H1 (cell line): ENCODE results near the gene MIA2. TPM values are rescaled to one million over a fixed set of nuclear protein-coding genes. Genes with fewer than 3 reads are reported as not detected.

Source experiments
- CTCF ChIA-PET: fragments of 300-600 bp; sonication (Branson Sonifier 250); formaldehyde crosslinking; loops from one replicate; lab custom pipeline; 2021; ENCODE audit not compliant: partially characterized antibody; lab: Charles Lee
- POLR2A ChIA-PET: fragments of 300-600 bp; sonication (Branson Sonifier 250); formaldehyde crosslinking; loops from one replicate; lab custom pipeline; 2021; ENCODE audit warnings: inconsistent platforms; ENCODE audit not compliant: partially characterized antibody; lab: Charles Lee
- DNase-seq, 2 experiments: peaks; one replicate each; pipeline versions ENCODE4 v3.0.0 to v3.0.0-alpha.2; 2010 to 2022; ENCODE audit warnings: low spot score in 2 of 2, low read depth in 1 of 2, mixed read lengths in 1 of 2
- FAIRE-seq: peaks from 2 replicates; lab custom pipeline; 2011; peaks lifted over from hg19 to GRCh38; lab: Jason Lieb, UNC
- H2AFZ ChIP-seq: 2 replicates; pipeline ENCODE4 v1.8.1; 2012; ENCODE audit warnings: low read length, inconsistent platforms
- H2AK5ac ChIP-seq: 2 replicates; pipeline ENCODE4 v1.6.1; 2013; ENCODE audit warnings: low read depth, low read length
- H2BK120ac ChIP-seq: replicated peaks from 2 replicates; pipeline ENCODE3; 2013; ENCODE audit warnings: low read depth, low read length, inconsistent platforms
- H2BK12ac ChIP-seq: 2 replicates; pipeline ENCODE4 v1.6.1; 2013; ENCODE audit warnings: low read depth, low read length
- H2BK15ac ChIP-seq: 2 replicates; pipeline ENCODE4 v1.6.1; 2013; ENCODE audit warnings: low read length
- H2BK20ac ChIP-seq: 2 replicates; pipeline ENCODE4 v1.6.1; 2013; ENCODE audit warnings: low read length
- H2BK5ac ChIP-seq: 2 replicates; pipeline ENCODE4 v1.6.1; 2013; ENCODE audit warnings: low read depth, low read length
- H3K14ac ChIP-seq: 2 replicates; pipeline ENCODE4 v1.6.1; 2013; ENCODE audit warnings: inconsistent platforms; ENCODE audit not compliant: insufficient read length
- H3K18ac ChIP-seq: 2 replicates; pipeline ENCODE4 v1.6.1; 2013; ENCODE audit warnings: low read length; ENCODE audit errors: extremely low read depth
- H3K23ac ChIP-seq: 2 replicates; pipeline ENCODE4 v1.6.1; 2013; ENCODE audit warnings: inconsistent platforms; ENCODE audit not compliant: insufficient read length
- H3K23me2 ChIP-seq: 2 replicates; pipeline ENCODE4 v1.6.1; 2013; ENCODE audit warnings: low read depth, low read length
- H3K27ac ChIP-seq: 2 replicates; pipeline ENCODE4 v1.6.1; 2011; ENCODE audit warnings: low read depth, low read length, inconsistent platforms
- H3K27me3 ChIP-seq, 4 experiments: replicated peaks in 1 of 4; 1 replicate in 1 of 4; 2 replicates in 3 of 4; pipeline versions ENCODE4 v1.6.1 to v1.8.1; 2011 to 2013; ENCODE audit warnings: low read length in 3 of 4, mild to moderate bottlenecking in 3 of 4, inconsistent platforms in 2 of 4, mixed read lengths in 2 of 4, moderate library complexity in 1 of 4; ENCODE audit not compliant: control insufficient read depth in 3 of 4, insufficient read depth in 3 of 4; ENCODE audit errors: extremely low read depth in 1 of 4
- H3K36me3 ChIP-seq, 4 experiments: 2 replicates each; pipeline versions ENCODE4 v1.6.1 to v1.8.1; 2011 to 2013; ENCODE audit warnings: mild to moderate bottlenecking in 4 of 4, low read length in 3 of 4, moderate library complexity in 2 of 4, control low read depth in 1 of 4, inconsistent platforms in 1 of 4; ENCODE audit not compliant: insufficient read depth in 4 of 4, control insufficient read depth in 2 of 4
- H3K4ac ChIP-seq: replicated peaks from 2 replicates; pipeline ENCODE3; 2013; ENCODE audit warnings: low read length, low read depth, mixed read lengths, inconsistent platforms; ENCODE audit not compliant: insufficient read length
- H3K4me1 ChIP-seq, 4 experiments: replicated peaks in 1 of 4; 1 replicate in 1 of 4; 2 replicates in 3 of 4; pipeline versions ENCODE4 v1.6.1 to v1.8.1; 2011 to 2013; ENCODE audit warnings: low read length in 3 of 4, inconsistent platforms in 2 of 4, mixed read lengths in 1 of 4; ENCODE audit not compliant: insufficient read depth in 4 of 4, control insufficient read depth in 3 of 4
- H3K4me2 ChIP-seq, 2 experiments: 2 replicates each; pipeline versions ENCODE4 v1.6.1 to v1.8.1; 2011 to 2013; ENCODE audit warnings: low read depth in 2 of 2, low read length in 2 of 2, control low read depth in 1 of 2, inconsistent platforms in 1 of 2, mild to moderate bottlenecking in 1 of 2; ENCODE audit not compliant: insufficient read depth in 1 of 2
- H3K4me3 ChIP-seq, 4 experiments: fragments of 200-600, 300-600 bp in 1 of 4; sonication (generic), shearing (Covaris generic), sonication (Bioruptor Twin) in 1 of 4; 2 replicates each; pipeline versions ENCODE4 v1.5.1 to v1.8.1; 2011 to 2016; ENCODE audit warnings: low read length in 4 of 4, low read depth in 3 of 4, control low read depth in 2 of 4, inconsistent platforms in 2 of 4, mild to moderate bottlenecking in 2 of 4, mixed read lengths in 1 of 4, moderate library complexity in 1 of 4; ENCODE audit not compliant: insufficient read depth in 2 of 4; ENCODE audit errors: extremely low read depth in 1 of 4
- H3K56ac ChIP-seq: replicated peaks from 2 replicates; pipeline ENCODE3; 2013; ENCODE audit warnings: low read depth, mild to moderate bottlenecking, mixed read lengths, low read length, inconsistent platforms; ENCODE audit not compliant: insufficient read length
- H3K79me1 ChIP-seq: 2 replicates; pipeline ENCODE4 v1.6.1; 2013; ENCODE audit warnings: low read depth, low read length, control low read depth
- H3K79me2 ChIP-seq, 2 experiments: 2 replicates each; pipeline versions ENCODE4 v1.6.1 to v1.8.1; 2012 to 2013; ENCODE audit warnings: low read length in 2 of 2, mild to moderate bottlenecking in 2 of 2, inconsistent platforms in 1 of 2; ENCODE audit not compliant: insufficient read depth in 2 of 2, control insufficient read depth in 1 of 2
- H3K9ac ChIP-seq, 4 experiments: replicated peaks in 1 of 4; 1 replicate in 1 of 4; 2 replicates in 3 of 4; pipeline versions ENCODE4 v1.6.1 to v1.8.1; 2011 to 2013; ENCODE audit warnings: low read depth in 3 of 4, low read length in 3 of 4, control low read depth in 2 of 4, mild to moderate bottlenecking in 2 of 4, moderate library complexity in 2 of 4, inconsistent platforms in 1 of 4; ENCODE audit errors: extremely low read depth in 1 of 4
- H3K9me3 ChIP-seq, 2 experiments: 2 replicates each; pipeline versions ENCODE4 v1.6.1 to v1.8.1; 2012 to 2013; ENCODE audit warnings: mild to moderate bottlenecking in 2 of 2, moderate library complexity in 2 of 2, control low read depth in 1 of 2, inconsistent platforms in 1 of 2, low read depth in 1 of 2, low read length in 1 of 2, mixed read lengths in 1 of 2; ENCODE audit not compliant: insufficient read depth in 2 of 2
- H4K20me1 ChIP-seq, 2 experiments: replicated peaks in 1 of 2; 2 replicates each; pipeline versions ENCODE3 to v1.8.1; 2011 to 2013; ENCODE audit warnings: inconsistent platforms in 2 of 2, low read length in 2 of 2, mild to moderate bottlenecking in 1 of 2; ENCODE audit not compliant: insufficient read depth in 2 of 2, control insufficient read depth in 1 of 2
- H4K5ac ChIP-seq: 2 replicates; pipeline ENCODE4 v1.6.1; 2013; ENCODE audit warnings: low read length, low read depth, mixed read lengths, inconsistent platforms; ENCODE audit not compliant: insufficient read length
- H4K8ac ChIP-seq: 2 replicates; pipeline ENCODE4 v1.8.0; 2013; ENCODE audit warnings: mild to moderate bottlenecking, moderate library complexity, low read length, inconsistent platforms; ENCODE audit not compliant: insufficient read depth; ENCODE audit errors: extremely low read depth
- H4K91ac ChIP-seq: replicated peaks from 2 replicates; pipeline ENCODE3; 2013; ENCODE audit warnings: low read length, mixed read lengths, inconsistent platforms; ENCODE audit not compliant: insufficient read length
- POLR2A ChIP-seq, 2 experiments: IDR thresholded peaks; 1 replicate in 1 of 2; 2 replicates in 1 of 2; pipeline ENCODE4 v1.6.1; 2011; ENCODE audit warnings: low read depth in 2 of 2, low read length in 2 of 2, mild to moderate bottlenecking in 2 of 2; ENCODE audit errors: control extremely low read depth in 1 of 2
- POLR2AphosphoS5 ChIP-seq: IDR thresholded peaks from 2 replicates; pipeline ENCODE4 v1.6.1; 2011; ENCODE audit warnings: low read depth, low read length
- TEAD4 ChIP-seq: IDR thresholded peaks from 2 replicates; pipeline ENCODE4 v1.6.1; 2012; ENCODE audit warnings: low read depth, low read length, inconsistent platforms, mixed read lengths
- WGBS, 2 experiments: shearing (Covaris generic) in 1 of 2; methylation state at CpG; one replicate each; pipeline versions ENCODE4 v1.1.6 to v1.1.7; 2013 to 2015; ENCODE audit warnings: low lambda C conversion rate in 2 of 2, mixed read lengths in 2 of 2, inconsistent platforms in 1 of 2, low coverage in 1 of 2, missing lambda C conversion rate in 1 of 2; ENCODE audit not compliant: insufficient replicate concordance in 2 of 2, insufficient coverage in 1 of 2, insufficient read length in 1 of 2; ENCODE audit errors: extremely low coverage in 1 of 2, missing lambda C conversion rate in 1 of 2; 5-methylcytosine and 5-hydroxymethylcytosine counted together
- polyA plus RNA-seq, 7 experiments: library from polyadenylated mRNA; depleted of rRNA in 3 of 7; stranded (reverse) in 5 of 7; unstranded in 2 of 7; fragments of >200 nt in 5 of 7; fragments of 200-250 nt in 2 of 7; gene quantifications; 1 replicate in 5 of 7; 2 replicates in 1 of 7; 4 replicates in 1 of 7; pipeline versions ENCODE4 v1.2.1 to v1.2.3, GENCODE V29; 2011 to 2013; ENCODE audit warnings: missing spikeins in 2 of 7, mixed read lengths in 2 of 7
- total RNA-seq: library from RNA; stranded (reverse); fragmentation: NEBNext Ultra II Directional; extraction: Animal tissue kit (Norgen Biotek cat#: 25700); gene quantifications from 2 replicates; pipeline ENCODE4 v1.2.1, GENCODE V29; 2021

The MIA2 gene
- total and polyA plus RNA-seq, 2 of the 8 experiments (the other 6 are each of a cell fraction or from before 2014, with no cell fraction given): 10.1 to 15.0 TPM

- CTCF ChIA-PET: no interaction called here
- Histone ChIP-seq H3K36me3 (peaks cover 6 to 31% (median 17%) of the 10 kb centered on the region in 4 experiments; a peak in 6 of 8 replicates), H3K4me2 (0 out of 4 replicates have a peak overlapping the region, but pooled peaks of 1 of the 2 experiments have one; percentile 3), H4K20me1 (peaks cover 1 to 2% of the 10 kb centered on the region in 2 experiments), H2BK5ac (no peak overlapping the region), H3K27ac (0 out of 2 replicates have a peak overlapping the region, but pooled peaks have one; percentile 49), H3K9me3 (no peaks in the 10 kb centered on the region), H3K79me1 (no peaks in the 10 kb centered on the region), H3K4ac (no peak overlapping the region), H3K23me2 (no peaks in the 10 kb centered on the region), H2BK12ac (no peak overlapping the region), H3K4me3 (no peak overlapping the region), H2AK5ac (no peak overlapping the region), H4K91ac (no peak overlapping the region), H3K27me3 (no peaks in the 10 kb centered on the region), H4K8ac (no peak overlapping the region), H3K56ac (no peak overlapping the region), H4K5ac (no peak overlapping the region), H3K4me1 (peaks cover 0 to 10% (median 4%) of the 10 kb centered on the region in 4 experiments; a peak in 4 of 7 replicates), H2BK15ac (peak overlapping the region; percentile 73; the same call in 1 of the 2 replicates), H2AFZ (no peak overlapping the region), H3K9ac (no peak overlapping the region; a peak in 1 of 7 replicates), H3K79me2 (no peaks in the 10 kb centered on the region), H3K23ac (no peak overlapping the region), H3K18ac (no peak overlapping the region), H3K14ac (no peak overlapping the region), H2BK20ac (0 out of 2 replicates have a peak overlapping the region, but pooled peaks have one; percentile 50), H2BK120ac (no peak overlapping the region)
- TF ChIP-seq POLR2AphosphoS5: peak; percentile 25; the same call in 1 of the 2 replicates
- TF ChIP-seq POLR2A (IDR thresholded peaks at IDR 0.05; ENCODE audit: control extremely low read depth in 1 of 2, low read depth in 2 of 2, low read length in 2 of 2): 0 out of 3 replicates have a peak, but pooled peaks of 1 of the 2 experiments have one; percentile 2
- no peak for TF ChIP-seq TEAD4
- FAIRE-seq: no peak
- no peak for DNase-seq
- WGBS, 2 experiments: 70% methylated on average over 4 of the region's 4 CpGs; no CpG with 5 or more reads in 1 of the 2 experiments
- POLR2A ChIA-PET: interaction anchor here (0.8 to 13.8 kb wide), 6 partner anchors 8 to 80 kb away, joined by 3 to 219 read pairs (median 20); partner anchors contain the start of genes GEMIN2, PNN and TRAPPC6B
Measured at GRCh38 chr14:39186941-39187525, 46.7 kb upstream of the MIA2 start.
